DMS 273 (cell line): ENCODE results near the gene RHBDD3.
"Not testable (repeated sequence)": the region's sequence is repeated elsewhere in the genome, so short reads cannot be mapped to it uniquely, and the experiment has no call there.

ENCODE experiments used
- DNase-seq: peaks from one replicate; lab custom pipeline; 2025; ENCODE audit not compliant: unreplicated experiment; lab: John Stamatoyannopoulos, UW

Gene RHBDD3

DNA sequence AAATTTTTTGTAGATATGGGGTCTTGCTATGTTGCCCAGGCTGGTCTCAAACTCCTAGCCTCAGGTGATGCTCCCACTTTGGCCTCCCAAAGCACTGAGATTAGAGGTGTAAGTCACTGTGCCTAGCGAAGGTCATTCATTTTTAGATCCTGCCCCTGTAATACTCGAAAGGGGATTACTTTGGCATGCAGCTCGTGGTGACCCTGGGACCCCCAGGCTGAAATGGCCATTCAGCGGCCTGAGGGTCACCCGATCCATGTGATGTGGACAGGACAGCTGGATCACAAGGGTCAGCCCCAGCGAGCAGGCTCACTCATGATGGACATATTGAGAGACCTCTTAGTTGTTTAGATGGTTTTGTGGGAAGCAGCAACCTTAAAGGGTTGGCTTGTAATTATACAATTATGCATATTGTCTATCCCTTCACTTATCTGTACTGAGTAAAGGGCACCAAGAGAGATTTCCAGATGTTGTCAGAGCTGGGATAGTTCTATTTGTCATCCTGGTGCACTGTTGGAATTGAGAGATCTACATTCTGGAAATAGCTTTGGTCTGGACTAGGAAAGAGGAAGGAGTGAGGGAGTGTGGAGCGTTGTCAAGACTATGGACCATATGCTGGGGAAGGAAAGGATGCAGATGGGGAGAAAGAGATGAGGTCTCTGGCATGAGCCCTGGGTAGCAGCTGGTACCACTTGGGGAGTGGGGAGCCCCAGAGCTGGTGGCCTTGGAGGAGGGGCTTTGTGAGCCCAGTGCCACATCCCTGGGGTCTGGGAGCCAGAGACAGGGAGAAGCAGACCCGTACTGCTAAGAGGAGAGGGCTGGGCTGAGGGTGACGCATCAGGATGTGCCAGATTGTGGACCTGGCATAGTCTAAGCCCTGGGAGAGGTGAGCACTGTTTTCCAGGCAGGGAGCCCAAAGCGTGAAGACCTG, 15.5 kb downstream of the RHBDD3 start:
- peak; percentile 18 for DNase-seq

DNA sequence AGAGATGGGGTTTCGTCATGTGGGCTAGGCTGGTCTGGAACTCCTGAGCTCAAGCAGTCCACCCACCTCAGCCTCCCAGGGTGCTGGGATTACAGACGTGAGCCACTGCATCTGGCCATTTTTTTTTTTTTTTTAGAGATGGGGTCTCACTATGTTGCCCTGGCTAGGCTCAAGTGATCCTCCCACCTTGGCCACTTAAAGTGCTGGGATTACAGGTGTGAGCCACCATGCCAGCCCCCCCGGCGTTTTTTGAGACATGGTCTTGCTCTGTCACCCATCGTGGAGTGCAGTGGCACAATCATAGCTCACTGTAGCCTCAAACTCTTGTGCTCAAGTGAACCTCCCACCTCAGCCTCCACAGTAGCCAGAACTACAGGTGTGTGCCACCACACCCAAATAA, 16.5 kb downstream of the RHBDD3 start:
- DNase-seq, result no peak

DNA sequence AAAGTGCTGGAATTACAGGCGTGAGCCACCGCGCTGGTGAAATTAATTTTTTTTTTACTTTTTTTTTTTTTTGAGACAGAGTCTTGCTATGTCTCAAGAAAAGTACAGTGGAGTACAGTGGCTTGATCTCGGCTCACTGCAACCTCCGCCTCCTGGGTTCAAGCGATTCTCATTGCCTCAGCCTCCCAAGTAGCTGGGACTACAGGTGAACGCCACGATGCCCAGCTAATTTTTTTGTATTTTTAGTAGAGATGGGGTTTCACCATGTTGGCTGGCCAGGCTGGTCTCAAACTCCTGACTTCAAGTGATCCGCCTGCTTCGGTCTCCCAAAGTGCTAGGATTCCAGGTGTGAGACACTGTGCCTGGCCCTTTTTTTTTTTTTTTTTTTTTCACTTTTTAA, 19.9 kb downstream of the RHBDD3 start:
- DNase-seq, result not testable (repeated sequence)

DNA sequence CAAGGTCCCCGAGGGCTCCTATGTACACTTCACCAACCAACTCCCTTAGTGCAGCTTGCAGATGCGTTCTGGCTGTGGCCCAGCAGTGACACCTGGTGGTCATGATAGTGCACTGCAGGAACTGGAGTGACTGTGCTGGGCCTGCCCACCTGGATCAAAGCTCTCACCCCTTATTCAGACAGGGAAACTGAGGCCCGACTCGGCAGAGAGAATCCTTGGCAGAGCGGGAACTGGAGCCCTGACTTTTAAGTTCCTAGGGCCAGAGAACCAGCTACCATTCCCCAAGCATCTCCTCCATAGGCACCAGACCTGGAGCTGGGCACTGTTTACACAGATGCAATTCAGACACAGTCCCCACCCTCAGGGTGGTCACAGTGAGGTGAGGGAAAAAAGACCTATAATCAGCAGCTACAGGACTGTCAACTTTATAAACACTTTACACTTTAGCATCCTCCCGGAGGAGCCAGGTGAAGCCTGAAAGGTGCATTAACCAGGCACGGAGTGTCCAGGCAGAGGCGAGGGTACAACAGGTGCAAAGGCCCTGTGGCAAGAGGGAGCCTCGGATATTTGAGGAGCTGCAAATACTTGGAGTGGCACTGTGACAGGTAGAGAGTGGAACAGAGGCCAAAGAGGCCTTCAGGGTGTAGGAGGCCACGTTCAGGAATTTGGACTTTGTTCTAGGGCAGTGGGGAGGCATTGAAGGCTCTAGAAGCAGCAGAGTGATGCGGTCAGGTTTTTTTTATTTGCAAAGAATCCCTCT, 22.0 kb downstream of the RHBDD3 start:
- DNase-seq, result peak; percentile 73

DNA sequence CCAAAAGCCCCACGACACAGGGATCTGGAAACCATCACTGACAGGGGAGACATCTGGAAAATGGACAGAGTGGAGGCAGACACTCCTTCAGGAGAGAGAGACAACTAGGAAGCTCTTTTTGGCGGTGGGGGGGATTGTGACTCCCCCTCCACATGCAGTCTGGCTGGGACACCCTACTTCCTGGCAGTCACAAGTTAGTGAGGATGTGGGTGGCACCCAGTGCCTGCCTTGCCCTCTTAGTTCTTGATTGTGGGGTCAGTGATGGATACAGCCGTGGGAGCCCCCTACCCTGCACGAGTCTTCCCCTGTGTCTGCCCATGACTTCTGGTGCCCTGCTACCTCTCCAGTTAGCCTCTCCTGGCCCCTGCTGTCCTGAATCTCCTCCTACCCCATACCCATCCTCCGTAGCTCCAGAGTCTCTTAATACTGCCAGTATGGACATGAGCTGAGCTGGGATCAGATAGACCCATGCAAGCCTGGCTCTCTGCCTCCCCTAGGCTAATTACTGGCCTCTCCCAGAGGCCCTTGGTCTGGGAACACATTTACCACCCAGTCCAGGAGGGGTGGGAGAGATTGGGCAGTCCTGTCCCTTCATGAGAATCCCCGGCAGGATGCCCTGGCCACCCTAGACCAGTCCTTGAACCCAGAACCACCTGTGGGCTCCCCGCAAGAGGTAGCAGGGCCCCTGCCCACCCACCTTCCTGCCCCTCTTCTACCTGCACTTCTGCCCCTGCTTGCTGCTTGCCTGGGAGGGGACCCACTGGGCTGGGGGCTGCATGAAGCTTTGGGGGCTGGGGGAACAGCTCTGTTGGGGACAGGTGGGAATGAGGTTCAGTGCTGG, 22.8 kb downstream of the RHBDD3 start:
- DNase-seq, result peak; percentile 25

DNA sequence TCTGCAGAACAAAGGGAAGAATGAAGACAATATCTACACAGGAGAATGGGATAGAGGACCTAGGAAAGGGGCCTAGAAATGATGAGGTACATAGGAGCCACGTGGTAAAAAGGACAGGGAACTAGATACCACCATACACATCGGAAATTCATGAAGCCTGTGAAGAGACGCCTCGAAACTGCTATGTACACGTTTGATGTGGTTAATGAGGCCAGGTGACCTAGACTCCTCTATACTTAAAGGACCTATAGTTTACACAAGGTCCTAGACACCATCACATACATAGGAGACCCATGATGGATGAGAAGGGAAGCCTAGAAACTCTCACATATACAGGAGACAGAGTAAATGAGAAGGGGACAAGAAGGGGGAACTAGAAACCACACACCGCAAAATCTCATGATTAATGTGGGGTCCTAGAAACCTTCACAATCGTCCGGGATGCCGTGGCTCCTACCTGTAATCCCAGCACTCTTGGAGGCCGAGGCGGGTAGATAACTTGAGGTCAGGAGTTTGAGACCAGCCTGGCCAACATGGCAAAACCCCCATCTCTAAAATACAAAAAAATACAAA, 23.8 kb downstream of the RHBDD3 start:
- DNase-seq, result no peak

DNA sequence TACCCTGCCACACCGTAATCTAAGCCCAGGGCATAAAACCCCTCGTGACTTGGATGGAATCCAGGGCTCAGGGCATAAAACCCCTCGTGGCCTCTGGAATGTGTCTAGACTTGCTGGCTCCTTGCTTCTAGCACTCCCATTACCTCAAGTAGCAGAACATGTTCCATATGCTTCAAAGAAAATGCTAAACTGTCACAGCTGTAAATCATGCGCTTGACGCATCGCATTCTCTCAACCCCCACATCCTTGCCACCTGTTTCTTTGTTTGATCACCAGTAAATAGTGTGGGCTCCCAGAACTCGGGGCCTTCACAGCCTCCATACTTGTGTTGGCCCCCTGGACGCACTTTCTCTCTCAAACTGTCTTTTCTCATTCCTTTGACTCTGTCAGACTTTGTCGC, 27.3 kb downstream of the RHBDD3 start:
- peak; percentile 88 for DNase-seq

DNA sequence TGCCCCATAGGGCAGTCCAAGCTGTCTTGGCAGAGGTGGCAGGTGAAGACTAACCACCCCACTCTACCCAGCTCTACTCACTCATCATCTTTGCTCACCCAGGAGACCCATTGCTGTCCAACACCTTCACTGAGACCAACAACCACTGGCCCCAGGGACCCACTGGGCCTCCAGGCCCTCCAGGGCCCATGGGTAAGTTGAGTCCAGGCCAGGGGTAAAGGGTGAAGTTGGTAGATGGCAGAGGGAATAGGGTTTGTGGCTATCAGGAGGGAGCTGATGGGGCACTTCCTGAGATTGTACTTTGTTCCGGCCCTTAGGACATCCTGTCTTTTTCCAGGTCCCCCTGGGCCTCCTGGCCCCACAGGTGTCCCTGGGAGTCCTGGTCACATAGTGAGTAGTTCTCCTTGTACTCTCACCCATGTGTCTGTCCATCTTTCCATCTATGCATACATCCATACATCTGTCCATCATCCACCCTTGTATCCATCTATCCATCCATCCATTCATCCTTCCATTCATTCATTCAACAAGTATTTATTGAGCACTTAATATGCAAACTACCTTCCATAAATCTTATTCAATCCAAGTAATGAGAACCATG, 34.4 kb downstream of the RHBDD3 start:
- no peak for DNase-seq

DNA sequence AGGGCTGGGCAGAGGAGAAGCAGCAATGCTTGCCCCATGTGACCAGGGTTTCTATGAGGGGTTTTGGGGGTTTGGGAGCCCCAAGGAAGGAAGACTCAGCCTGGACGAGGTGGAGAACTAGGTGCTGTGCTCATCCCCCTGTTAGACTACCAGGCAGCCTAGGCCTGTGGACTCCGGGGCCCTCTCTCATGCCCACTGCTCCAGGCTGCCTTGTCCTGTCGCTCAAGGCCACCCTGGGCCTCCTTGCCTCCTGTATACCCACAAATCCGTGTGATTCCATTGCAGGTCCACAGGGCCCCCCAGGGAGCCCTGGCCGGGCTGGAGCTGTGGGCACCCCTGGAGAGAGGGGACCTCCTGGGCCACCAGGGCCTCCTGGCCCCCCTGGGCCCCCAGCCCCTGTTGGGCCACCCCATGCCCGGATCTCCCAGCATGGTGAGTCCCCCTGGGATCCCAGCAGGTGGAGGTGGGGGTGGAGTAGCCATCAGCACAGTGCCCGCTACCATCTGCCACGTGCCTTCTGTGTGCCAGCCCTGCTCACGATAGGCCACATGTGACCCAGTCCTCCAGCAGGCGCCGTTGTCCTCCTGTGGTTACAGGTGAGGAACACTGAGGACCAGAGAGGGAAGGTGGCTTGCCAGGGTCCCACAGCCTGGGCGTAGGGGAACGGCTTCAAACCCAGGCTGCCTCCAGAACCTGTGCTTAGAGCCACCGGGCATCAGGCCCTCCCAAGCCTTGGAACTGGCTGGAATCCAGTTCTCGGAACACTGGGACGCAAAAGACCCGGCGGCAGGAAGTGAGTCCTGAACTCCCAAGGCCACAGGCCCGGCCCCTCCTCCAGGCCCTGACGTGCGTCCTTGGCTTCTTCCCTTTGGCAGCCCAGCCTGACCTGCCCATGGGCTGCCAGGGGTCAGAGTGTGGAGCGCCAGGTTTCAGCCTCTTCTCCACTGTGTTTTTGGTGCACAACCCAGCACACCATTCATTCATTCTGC, 35.5 kb downstream of the RHBDD3 start:
- peak; percentile 38 for DNase-seq

DNA sequence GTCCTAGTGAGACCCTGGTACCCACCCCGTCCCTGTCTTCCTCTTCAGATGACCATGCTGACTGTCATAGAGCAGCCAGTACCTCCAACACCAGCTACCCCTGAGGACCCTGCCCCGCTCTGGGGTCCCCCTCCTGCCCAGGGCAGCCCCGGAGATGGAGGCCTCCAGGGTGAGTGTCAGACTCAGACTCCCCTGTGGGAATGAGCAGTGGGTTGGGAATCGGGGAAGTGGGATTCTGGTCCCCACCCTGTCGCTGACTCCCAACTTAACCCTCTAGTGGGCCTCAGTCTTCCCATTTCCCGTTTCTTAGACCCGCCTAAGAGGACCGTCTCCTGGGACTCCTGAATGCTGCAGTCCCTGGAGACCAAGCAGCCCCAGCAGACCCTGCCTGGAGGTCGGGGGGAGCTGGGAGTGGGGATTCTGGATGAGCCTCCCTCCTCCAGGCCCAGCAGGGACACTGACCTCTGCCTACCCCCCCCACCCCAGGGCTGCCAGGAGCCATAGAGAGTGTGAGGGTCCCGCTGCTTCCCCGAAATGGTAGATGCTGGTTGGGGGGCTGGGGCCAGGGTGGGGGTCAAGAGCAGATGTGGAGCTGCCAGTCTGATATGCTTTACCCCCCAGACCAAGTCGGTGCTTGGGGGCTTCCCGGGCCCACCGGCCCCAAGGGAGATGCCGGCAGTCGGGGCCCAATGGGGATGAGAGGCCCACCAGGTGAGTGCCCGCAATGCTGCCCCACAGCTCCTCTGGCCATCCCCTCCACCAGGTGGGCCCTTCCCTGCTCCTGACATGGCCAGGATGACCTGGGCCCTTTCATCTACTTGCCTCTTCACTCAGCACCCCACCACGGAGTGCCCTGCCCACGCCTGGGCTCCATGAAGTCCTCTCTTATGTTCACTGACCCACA, 36.6 kb downstream of the RHBDD3 start:
- no peak for DNase-seq

DNA sequence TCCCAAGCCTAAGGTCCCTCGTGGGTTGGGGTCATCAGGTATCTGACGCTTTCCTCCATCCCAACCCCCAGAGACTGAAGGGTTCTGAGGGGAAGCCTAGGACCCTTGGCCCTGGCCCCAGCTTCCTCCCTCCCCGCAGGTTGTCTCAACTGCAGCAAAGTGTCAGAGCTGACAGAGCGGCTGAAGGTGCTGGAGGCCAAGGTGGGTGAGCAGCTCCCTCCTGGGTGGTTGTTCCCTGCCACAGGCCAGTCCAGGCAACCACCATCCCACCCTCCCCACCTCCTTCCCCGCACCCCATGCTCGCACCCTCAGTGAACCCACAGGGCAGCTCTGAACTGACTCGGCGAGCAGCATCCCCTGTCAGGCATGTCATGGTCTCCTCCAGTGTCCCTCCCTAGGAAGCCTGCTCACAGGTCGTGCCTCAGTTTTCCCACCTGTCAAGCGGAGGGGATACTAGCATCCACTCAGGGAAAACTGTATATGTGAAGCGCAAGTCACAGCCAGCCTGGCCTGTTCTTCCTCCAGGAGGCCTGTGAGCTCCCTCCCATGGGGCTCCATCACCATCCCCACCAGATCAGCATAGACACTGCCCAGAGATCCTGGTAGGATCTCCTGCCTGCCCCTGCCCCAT, 41.3 kb downstream of the RHBDD3 start:
- no peak for DNase-seq

DNA sequence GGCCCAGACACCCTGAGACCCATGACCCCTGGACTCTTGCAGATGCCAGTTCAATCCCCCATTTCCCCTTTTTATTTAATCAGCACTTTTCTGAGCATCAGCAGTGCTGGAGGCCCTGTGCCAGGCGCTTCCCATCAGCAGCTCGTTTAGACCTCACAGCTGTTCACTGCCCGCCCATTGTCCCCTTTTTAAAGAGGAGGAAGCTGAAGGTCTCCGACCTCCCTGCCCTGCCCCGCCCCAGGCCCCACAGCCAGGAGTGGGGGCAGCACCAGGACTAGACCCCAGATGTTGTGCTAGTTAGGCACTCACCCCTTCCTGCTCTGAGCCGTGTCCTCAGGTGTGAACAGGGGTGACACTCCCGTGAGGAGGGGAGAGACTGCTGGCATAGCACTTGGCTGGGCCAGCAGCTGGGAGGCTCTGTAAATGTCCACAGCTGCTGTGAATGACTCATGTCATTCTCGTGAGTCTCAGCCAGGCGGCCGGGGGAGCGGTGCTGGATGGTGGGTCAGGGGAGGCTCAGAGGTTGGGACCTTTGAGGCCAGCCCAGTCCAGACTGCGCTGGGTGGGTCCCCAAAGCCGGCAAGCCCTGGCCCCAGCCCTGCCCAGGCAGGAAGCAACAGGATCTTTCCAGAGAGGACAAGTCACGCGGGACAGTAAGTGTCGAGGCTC, 42.2 kb downstream of the RHBDD3 start:
- peak; percentile 69 for DNase-seq

DNA sequence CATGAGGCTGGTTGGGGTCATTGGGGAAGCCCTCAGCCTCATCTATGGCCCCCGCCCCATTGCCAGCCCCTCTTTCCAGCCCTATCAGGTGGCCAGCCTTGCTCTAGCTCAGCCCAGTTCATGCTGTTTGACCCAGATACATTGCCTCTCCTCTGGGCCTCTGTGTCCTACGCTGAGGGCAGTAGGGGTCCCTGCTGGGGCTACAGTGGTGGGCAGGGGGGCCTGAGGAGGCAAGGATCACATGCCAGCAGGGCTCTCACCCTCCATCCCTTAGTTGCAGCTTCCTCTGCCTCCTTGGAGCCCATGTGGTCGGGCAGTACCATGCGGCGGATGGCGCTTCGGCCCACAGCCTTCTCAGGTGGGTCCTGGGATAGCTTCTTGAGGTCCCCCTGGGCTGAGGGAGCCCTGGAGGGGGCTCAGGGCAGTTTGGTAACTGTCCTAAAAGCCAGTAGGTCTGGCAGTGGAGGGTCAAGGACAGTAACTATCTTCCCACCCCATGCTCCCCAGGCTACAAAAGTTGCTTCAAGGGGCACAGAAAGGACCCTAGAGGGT, 42.8 kb downstream of the RHBDD3 start:
- DNase-seq, result no peak

DNA sequence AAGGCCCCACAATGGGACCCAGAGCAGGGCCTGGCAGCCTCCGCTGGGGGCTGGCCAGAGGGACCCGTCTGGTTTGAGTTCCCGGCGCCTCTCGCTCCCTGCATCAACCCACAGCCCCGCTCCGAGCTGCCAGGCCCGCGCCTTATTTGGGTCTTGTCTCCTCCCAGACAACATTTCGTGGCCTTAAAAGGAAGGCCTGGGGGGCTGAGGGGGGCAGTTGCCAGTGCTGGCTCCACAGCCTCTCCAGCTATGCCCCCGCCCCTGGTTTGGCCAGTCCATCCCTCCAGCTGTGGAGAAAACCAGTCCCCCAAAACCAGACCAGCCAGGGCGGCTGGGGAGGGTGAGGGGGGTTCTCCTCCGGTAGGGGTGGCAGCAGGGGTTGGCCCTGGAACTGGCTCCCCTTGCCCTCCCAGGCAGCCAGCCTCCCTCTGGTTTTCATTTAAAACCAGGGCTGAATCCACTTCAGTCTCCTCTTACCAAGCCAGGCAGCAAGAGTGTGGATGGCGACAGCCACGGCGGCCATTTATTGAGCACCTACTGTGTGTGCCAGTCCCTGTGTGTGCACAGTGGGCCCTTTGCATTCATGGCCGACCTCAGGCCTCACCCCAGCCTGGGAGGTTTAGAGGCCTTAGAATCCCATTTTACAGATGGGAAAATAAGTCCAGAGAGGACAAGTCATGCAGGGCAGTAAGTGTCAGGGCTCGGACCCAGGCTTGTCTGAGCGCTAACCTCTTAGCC, 43.5 kb downstream of the RHBDD3 start:
- no peak for DNase-seq

DNA sequence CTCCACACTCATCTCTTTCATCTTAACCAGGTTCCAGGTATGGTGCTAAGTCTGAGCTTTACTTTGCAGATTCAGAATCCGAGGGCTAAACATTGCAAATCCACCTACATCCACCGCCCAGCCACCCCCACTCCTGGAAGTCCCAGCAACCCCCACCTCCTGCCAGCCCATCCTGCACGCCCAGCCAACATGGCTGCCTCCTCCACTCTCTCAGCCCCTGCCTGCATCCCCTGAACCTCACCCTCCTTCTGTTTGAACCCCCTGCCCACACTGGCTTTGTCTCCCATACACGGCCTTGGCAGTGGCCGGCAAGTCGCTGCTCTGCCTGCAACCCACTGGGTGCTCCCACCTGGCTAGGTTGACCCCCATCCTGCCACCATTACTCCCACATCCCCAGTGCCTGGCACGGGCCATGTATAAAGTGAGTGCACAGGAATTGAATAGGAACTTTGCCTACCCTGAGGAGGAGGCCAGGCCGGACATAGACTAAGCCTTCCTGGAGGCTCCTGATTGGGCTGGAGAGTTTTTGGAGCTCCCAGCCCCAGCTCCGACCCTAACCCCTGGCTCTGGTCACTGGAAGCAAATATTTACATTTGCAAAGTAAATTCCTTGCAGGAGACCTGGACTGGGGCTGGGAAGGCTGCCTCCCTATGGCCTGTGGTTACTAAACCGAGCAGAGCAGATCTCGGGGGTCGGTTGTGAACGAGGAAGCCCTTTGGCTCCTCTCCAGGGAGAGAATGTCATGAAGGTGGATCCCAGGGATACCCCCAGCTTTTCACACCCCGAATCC, 47.7 kb downstream of the RHBDD3 start:
- no peak for DNase-seq

DNA sequence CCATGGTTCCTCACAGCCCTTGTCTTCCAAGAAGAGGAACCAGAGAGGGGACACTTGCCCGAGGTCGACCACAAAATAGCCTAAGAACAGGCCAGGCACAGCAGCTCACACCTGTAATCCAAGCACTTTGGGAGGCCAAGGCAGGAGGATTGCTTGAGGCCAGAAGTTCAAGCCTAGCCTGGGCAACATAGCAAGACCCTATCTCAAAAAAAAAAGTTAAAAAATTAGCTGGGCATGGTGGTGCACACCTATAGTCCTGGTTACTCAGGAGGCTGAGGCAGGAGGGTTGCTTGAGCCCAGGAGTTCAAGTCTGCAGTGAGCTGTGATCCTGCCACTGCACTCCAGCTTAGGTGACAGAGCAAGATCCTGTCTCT, 48.4 kb downstream of the RHBDD3 start:
- not testable (repeated sequence) for DNase-seq
